GM21576 (cell line): ENCODE data around the gene OR4C5.
"Not testable (repeated sequence)": the region's sequence is repeated elsewhere in the genome, so short reads cannot be mapped to it uniquely, and the experiment has no call there.

ENCODE experiments used
- ATAC-seq: cut with Tn5 transposase; IDR thresholded peaks from one replicate; pipeline ENCODE4 v1.9.1; 2021; ENCODE audit warnings: mild to moderate bottlenecking, moderate library complexity; ENCODE audit not compliant: unreplicated experiment

The OR4C5 gene

DNA sequence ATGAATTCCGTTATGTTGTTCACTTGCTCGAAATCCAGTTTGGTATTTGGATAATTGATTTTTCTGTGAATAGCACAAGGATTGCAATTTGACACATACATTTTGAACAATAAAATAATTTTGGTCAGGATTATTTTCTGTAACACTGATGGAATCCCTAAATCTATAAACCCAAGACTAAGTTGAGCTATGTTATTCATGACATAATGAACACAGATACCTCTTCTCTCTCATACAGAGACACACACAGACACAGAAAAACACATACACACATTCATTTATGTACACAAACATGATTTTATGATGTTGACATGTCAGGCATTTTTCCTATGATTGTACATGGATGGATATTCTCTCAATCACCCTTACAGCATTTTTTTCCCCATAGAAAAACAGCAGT lies at the start of gene OR4C5:
Gene OR4C5 (minus strand): TSS at position 101 of the 400 bp plus-strand sequence. CDS start 0 bp downstream, at position 101.
- no peak for ATAC-seq

GRCh38 chr11:48384670-48385069 lies 18.4 kb upstream of the OR4C5 start:
- no peak for ATAC-seq

- ATAC-seq: not testable (repeated sequence)
These were observed 17.9 kb upstream of the OR4C5 start for GRCh38 chr11:48384151-48384550.

DNA sequence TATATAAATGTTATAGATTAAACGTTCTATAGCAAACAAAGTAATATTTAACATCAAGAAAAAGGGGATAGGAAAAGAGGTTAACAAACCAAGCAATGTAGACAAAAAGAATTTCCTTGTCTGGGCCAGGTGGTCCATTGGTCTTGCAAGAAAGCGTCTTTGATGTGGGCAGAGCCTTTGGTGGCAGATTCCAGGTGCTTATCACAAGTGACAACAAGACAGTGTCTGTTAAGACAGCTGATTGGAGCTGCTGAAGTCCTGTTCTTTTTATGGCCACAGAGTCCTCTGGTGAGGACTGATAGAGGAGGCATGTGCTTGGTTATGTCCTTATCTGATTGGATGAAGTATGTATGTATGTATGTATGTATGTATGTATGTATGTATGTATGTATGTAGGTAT lies 5.0 kb downstream of the OR4C5 start:
- not testable (repeated sequence) for ATAC-seq

DNA sequence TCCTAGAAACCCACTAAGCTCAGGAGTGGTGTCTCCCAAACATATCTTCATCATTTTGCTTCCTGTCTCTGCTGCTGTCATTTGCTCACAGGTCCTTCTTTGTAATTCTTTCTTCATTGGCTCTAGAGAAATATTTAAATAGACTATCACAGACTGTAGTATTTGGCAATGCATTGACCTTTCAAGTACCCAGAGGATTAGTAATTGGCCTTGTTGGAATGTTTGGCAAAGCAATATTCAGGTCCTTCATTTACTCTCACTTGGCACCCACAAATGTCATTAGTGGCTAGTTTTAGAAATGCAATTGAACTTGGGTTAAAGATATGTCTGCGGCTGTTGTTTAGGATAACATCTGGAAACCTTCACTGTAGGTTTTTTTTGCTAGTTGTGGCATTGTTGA lies 11.6 kb downstream of the OR4C5 start:
- ATAC-seq: no peak

- no peak for ATAC-seq
These were observed 12.3 kb downstream of the OR4C5 start for GRCh38 chr11:48354013-48354412.

GRCh38 chr11:48346286-48346685 lies 20.0 kb downstream of the OR4C5 start:
- not testable (repeated sequence) for ATAC-seq

DNA sequence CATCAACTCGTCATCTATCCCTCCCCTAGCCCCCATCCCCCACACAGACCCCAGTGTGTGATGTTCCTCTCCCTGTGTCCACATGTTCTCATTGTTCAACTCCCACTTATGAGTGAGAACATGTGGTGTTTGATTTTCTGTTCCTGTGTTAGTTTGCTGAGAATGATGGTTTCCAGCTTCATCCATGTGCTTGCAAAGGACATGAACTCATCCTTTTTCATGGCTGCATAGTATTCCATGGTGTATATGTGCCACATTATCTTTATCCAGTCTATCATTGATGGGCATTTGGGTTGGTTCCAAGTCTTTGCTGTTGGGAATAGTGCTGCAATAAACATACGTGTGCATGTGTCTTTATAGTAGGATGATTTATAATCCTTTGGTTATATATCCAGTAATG lies 23.8 kb downstream of the OR4C5 start:
- not testable (repeated sequence) for ATAC-seq

DNA sequence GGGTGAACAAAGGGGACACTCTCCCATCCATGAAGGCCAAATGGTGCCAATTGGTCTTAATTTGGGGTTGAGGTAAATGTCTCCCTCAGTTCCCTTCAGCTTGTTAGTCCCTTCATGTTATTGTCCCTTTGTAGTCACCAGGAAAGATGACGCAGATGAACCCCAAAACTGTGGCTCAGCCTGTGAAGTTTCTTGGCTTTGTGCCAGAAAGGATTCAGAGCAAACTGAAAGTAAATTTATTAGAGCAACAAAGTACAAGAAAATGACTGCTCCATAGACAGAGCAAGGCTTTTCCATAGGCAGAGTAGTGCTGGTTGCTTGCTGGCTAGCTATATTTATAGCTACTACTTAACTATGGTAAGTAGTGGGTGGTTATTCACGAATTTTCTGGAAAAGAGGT lies 24.8 kb downstream of the OR4C5 start:
- ATAC-seq: no peak

- ATAC-seq: not testable (repeated sequence)
These were observed 41.6 kb downstream of the OR4C5 start, which contains the start of gene OR4C3 for GRCh38 chr11:48324620-48325019. Gene OR4C3, plus strand, starts transcription at chr11:48324920. Its CDS starts 102 bp downstream, at chr11:48325022.

- ATAC-seq: not testable (repeated sequence)
These were observed 46.5 kb downstream of the OR4C5 start for GRCh38 chr11:48319813-48320212.
